HepG2 (cell line): ENCODE data around the gene WDR18. TPM values are rescaled to one million over a fixed set of nuclear protein-coding genes. Genes with fewer than 3 reads are reported as not detected.

Source experiments
- AHR ChIP-seq: IDR thresholded peaks from 2 replicates; pipeline ENCODE4 v1.6.1; 2018; ENCODE audit warnings: missing genetic modification reagents, missing compliant biosample characterization
- FLYWCH1 ChIP-seq: sonication (generic); formaldehyde crosslinking; IDR thresholded peaks from 2 replicates; pipeline ENCODE4 v1.8.1; 2023; ENCODE audit warnings: mild to moderate bottlenecking, missing genetic modification reagents
- NCOR1 ChIP-seq: fragments of 200-600 bp; sonication (generic); IDR thresholded peaks from 2 replicates; pipeline ENCODE4 v1.7.0; 2017; ENCODE audit warnings: antibody characterized with exemption, low read length, borderline replicate concordance
- SAFB2 ChIP-seq: sonication (generic); formaldehyde crosslinking; IDR thresholded peaks from 2 replicates; pipeline ENCODE4 v1.5.1; 2020; ENCODE audit warnings: missing genetic modification reagents, low read depth, mild to moderate bottlenecking, borderline replicate concordance
- SYNCRIP ChIP-seq: fragments of 200-400 bp; formaldehyde crosslinking; IDR thresholded peaks from 2 replicates; pipeline ENCODE4 v1.6.1; 2018; ENCODE audit warnings: mild to moderate bottlenecking, low read depth, low read length; ENCODE audit not compliant: insufficient read depth
- ZNF343 ChIP-seq: sonication (generic); formaldehyde crosslinking; IDR thresholded peaks from 2 replicates; pipeline ENCODE4 v1.4.0; 2020; ENCODE audit warnings: mild to moderate bottlenecking, missing genetic modification reagents
- ZNF570 ChIP-seq: sonication (generic); formaldehyde crosslinking; IDR thresholded peaks from 2 replicates; pipeline ENCODE4 v1.4.0; 2020; ENCODE audit warnings: mild to moderate bottlenecking, missing genetic modification reagents, borderline replicate concordance
- ZNF746 ChIP-seq: sonication (generic); formaldehyde crosslinking; IDR thresholded peaks from 2 replicates; pipeline ENCODE4 v1.8.0; 2022; ENCODE audit warnings: mild to moderate bottlenecking, missing genetic modification reagents
- polyA plus RNA-seq, 8 experiments: library from polyadenylated mRNA; depleted of rRNA in 3 of 8; stranded (reverse) in 7 of 8; unstranded in 1 of 8; fragments of >200 nt; fragmentation: Illumina TruSeq in 4 of 8; extraction: Trizol in 4 of 8; gene quantifications; 2 replicates each; pipeline versions ENCODE4 v1.2.1 to v1.2.3, GENCODE V29; 2011 to 2016; ENCODE audit warnings: low read depth in 4 of 8, missing spikeins in 1 of 8, mixed read lengths in 1 of 8; ENCODE audit not compliant: insufficient read depth in 1 of 8
- total RNA-seq, 5 experiments: library from RNA; depleted of rRNA; stranded (reverse); fragments of >200 nt; fragmentation: Illumina TruSeq; extraction: Trizol; gene quantifications; 2 replicates each; pipeline ENCODE4 v1.2.3, GENCODE V29; 2016; ENCODE audit warnings: low read depth in 1 of 5
- TF ChIP-seq, protein P1 (sequence below), 2 experiments: fragments of 450-650 bp in 1 of 2; sonication (generic) in 1 of 2; formaldehyde crosslinking in 1 of 2; IDR thresholded peaks; 2 replicates each; pipeline versions ENCODE4 v1.6.1 to v1.8.0; 2016 to 2022; ENCODE audit warnings: antibody characterized with exemption in 1 of 2, mild to moderate bottlenecking in 1 of 2, missing genetic modification reagents in 1 of 2
- TF ChIP-seq, protein P2 (sequence below): sonication (generic); formaldehyde crosslinking; IDR thresholded peaks from 2 replicates; pipeline ENCODE4 v1.5.0; 2020; ENCODE audit warnings: mild to moderate bottlenecking, missing genetic modification reagents, borderline replicate concordance

The WDR18 gene
- total and polyA plus RNA-seq, 2 of the 13 experiments (the other 11 are each of a cell fraction or from before 2014, with no cell fraction given), result 36.4 to 47.6 TPM

DNA sequence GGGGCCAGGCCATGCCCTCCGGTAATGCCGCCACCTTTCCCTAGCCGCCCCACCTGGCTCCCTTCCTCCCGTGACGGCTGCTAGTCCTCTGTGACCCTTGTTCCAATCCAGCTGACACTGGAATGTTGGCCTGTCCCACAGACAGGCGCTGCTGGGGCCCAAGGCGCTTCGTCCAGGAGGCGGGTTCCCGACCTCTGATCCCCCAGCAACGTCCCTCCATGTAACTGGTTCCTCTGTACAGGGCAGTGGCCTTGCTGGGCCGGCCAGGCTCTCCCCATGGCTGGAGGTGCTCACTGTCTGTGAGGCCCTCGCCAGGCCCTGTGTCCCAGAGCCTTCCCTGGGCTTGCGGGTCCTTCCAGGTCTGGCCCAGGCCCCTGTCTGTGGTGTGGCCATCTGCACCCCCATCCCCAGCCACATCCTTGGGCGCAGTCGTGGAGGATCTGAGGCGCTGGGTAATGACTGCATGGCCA lies 9.3 kb downstream of the WDR18 start (continued):
- TF ChIP-seq, protein P1, sequence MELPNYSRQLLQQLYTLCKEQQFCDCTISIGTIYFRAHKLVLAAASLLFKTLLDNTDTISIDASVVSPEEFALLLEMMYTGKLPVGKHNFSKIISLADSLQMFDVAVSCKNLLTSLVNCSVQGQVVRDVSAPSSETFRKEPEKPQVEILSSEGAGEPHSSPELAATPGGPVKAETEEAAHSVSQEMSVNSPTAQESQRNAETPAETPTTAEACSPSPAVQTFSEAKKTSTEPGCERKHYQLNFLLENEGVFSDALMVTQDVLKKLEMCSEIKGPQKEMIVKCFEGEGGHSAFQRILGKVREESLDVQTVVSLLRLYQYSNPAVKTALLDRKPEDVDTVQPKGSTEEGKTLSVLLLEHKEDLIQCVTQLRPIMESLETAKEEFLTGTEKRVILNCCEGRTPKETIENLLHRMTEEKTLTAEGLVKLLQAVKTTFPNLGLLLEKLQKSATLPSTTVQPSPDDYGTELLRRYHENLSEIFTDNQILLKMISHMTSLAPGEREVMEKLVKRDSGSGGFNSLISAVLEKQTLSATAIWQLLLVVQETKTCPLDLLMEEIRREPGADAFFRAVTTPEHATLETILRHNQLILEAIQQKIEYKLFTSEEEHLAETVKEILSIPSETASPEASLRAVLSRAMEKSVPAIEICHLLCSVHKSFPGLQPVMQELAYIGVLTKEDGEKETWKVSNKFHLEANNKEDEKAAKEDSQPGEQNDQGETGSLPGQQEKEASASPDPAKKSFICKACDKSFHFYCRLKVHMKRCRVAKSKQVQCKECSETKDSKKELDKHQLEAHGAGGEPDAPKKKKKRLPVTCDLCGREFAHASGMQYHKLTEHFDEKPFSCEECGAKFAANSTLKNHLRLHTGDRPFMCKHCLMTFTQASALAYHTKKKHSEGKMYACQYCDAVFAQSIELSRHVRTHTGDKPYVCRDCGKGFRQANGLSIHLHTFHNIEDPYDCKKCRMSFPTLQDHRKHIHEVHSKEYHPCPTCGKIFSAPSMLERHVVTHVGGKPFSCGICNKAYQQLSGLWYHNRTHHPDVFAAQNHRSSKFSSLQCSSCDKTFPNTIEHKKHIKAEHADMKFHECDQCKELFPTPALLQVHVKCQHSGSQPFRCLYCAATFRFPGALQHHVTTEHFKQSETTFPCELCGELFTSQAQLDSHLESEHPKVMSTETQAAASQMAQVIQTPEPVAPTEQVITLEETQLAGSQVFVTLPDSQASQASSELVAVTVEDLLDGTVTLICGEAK (IDR thresholded peaks at IDR 0.05), result no peak
- TF ChIP-seq, protein P1 (CRISPR knock-in tag; IDR thresholded peaks at IDR 0.05), result no peak
- TF ChIP-seq ZNF570 (CRISPR knock-in tag) (no peak), NCOR1 (no peak), SAFB2 (no peak), FLYWCH1 (no peak), ZNF343 (no peak), AHR (CRISPR knock-in tag) (no peak), SYNCRIP (no peak), ZNF746 (no peak; the same call in 1 of the 2 replicates)
- TF ChIP-seq, protein P2, sequence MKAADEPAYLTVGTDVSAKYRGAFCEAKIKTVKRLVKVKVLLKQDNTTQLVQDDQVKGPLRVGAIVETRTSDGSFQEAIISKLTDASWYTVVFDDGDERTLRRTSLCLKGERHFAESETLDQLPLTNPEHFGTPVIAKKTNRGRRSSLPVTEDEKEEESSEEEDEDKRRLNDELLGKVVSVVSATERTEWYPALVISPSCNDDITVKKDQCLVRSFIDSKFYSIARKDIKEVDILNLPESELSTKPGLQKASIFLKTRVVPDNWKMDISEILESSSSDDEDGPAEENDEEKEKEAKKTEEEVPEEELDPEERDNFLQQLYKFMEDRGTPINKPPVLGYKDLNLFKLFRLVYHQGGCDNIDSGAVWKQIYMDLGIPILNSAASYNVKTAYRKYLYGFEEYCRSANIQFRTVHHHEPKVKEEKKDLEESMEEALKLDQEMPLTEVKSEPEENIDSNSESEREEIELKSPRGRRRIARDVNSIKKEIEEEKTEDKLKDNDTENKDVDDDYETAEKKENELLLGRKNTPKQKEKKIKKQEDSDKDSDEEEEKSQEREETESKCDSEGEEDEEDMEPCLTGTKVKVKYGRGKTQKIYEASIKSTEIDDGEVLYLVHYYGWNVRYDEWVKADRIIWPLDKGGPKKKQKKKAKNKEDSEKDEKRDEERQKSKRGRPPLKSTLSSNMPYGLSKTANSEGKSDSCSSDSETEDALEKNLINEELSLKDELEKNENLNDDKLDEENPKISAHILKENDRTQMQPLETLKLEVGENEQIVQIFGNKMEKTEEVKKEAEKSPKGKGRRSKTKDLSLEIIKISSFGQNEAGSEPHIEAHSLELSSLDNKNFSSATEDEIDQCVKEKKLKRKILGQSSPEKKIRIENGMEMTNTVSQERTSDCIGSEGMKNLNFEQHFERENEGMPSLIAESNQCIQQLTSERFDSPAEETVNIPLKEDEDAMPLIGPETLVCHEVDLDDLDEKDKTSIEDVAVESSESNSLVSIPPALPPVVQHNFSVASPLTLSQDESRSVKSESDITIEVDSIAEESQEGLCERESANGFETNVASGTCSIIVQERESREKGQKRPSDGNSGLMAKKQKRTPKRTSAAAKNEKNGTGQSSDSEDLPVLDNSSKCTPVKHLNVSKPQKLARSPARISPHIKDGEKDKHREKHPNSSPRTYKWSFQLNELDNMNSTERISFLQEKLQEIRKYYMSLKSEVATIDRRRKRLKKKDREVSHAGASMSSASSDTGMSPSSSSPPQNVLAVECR (CRISPR knock-in tag), result peak; percentile 80
